ENCODE measurements around the gene SLIT3.

Gene SLIT3

GRCh38 chr5:169037466-169037865 lies 263.5 kb downstream of the SLIT3 start:
- no peak for TF ChIP-seq CTCF (conservative IDR thresholded peaks at IDR 0.05; ENCODE audit: low read length)
- no peak overlapping the region for H3K4me3 ChIP-seq (ENCODE audit: low read length)
- no peak for DNase-seq (ENCODE audit: low read depth)

- TF ChIP-seq CTCF (conservative IDR thresholded peaks at IDR 0.05; ENCODE audit: low read length) = no peak
- H3K4me3 ChIP-seq (ENCODE audit: low read length) = no peak overlapping the region
- DNase-seq (ENCODE audit: low read depth) = no peak
Observed at GRCh38 chr5:169036079-169036805, 264.7 kb downstream of the SLIT3 start.

- DNase-seq (ENCODE audit: low read depth) = peak; percentile 66
- TF ChIP-seq CTCF (conservative IDR thresholded peaks at IDR 0.05; ENCODE audit: low read length) = no peak
Observed at GRCh38 chr5:169029661-169030274, 271.2 kb downstream of the SLIT3 start.

GRCh38 chr5:169029037-169029436 lies 271.9 kb downstream of the SLIT3 start:
- peak; percentile 78 for DNase-seq (ENCODE audit: low read depth)
- TF ChIP-seq CTCF (conservative IDR thresholded peaks at IDR 0.05; ENCODE audit: low read length) = no peak
- H3K4me3 ChIP-seq (ENCODE audit: low read length) = no peak overlapping the region

More at GRCh38 chr5:169029661-169030274, 271.2 kb downstream of the SLIT3 start:
- H3K4me3 ChIP-seq (ENCODE audit: low read length) = no peak overlapping the region

- DNase-seq (ENCODE audit: low read depth) = no peak
- TF ChIP-seq CTCF (conservative IDR thresholded peaks at IDR 0.05; ENCODE audit: low read length) = no peak
Observed at GRCh38 chr5:169027501-169028061, 273.4 kb downstream of the SLIT3 start.

GRCh38 chr5:169025491-169025890 lies 275.4 kb downstream of the SLIT3 start:
- no peak for TF ChIP-seq CTCF (conservative IDR thresholded peaks at IDR 0.05; ENCODE audit: low read length)
- no peak for DNase-seq (ENCODE audit: low read depth)
- no peak overlapping the region for H3K4me3 ChIP-seq (ENCODE audit: low read length)

More at GRCh38 chr5:169027501-169028061, 273.4 kb downstream of the SLIT3 start:
- H3K4me3 ChIP-seq (ENCODE audit: low read length) = no peak overlapping the region

- DNase-seq (ENCODE audit: low read depth) = peak; percentile 65
- H3K4me3 ChIP-seq (ENCODE audit: low read length) = no peak overlapping the region
- no peak for TF ChIP-seq CTCF (conservative IDR thresholded peaks at IDR 0.05; ENCODE audit: low read length)
Observed at GRCh38 chr5:169024421-169024820, 276.5 kb downstream of the SLIT3 start.
